Esophagus (tissue), 2 donors: Measurements from ENCODE around the gene HGF. TPM values are rescaled to one million over a fixed set of nuclear protein-coding genes. Genes with fewer than 3 reads are reported as not detected.

Experiments
- H3K27ac ChIP-seq, 2 donors: one replicate each; pipeline ENCODE4 v1.5.1; 2013; ENCODE audit warnings: low read depth in 2 of 2, mild to moderate bottlenecking in 2 of 2, inconsistent platforms in 1 of 2, low read length in 1 of 2, moderate library complexity in 1 of 2
- H3K27me3 ChIP-seq, 2 donors: one replicate each; pipeline ENCODE4 v1.6.1; 2013; ENCODE audit warnings: low read length in 2 of 2, control low read depth in 1 of 2, mild to moderate bottlenecking in 1 of 2; ENCODE audit not compliant: insufficient read depth in 2 of 2, control insufficient read depth in 1 of 2
- H3K36me3 ChIP-seq, 2 donors: one replicate each; pipeline ENCODE4 v1.6.1; 2013; ENCODE audit warnings: low read length in 1 of 2; ENCODE audit not compliant: control insufficient read depth in 2 of 2, insufficient read depth in 2 of 2
- H3K4me1 ChIP-seq, 2 donors: one replicate each; pipeline ENCODE4 v1.6.1; 2013; ENCODE audit warnings: low read length in 1 of 2; ENCODE audit not compliant: control insufficient read depth in 2 of 2, insufficient read depth in 2 of 2
- H3K4me3 ChIP-seq, 2 donors: one replicate each; pipeline ENCODE4 v1.5.1; 2013; ENCODE audit warnings: low read length in 2 of 2, mild to moderate bottlenecking in 2 of 2, low read depth in 1 of 2, moderate library complexity in 1 of 2
- H3K9me3 ChIP-seq, 2 donors: one replicate each; pipeline ENCODE4 v1.6.1; 2013; ENCODE audit warnings: mild to moderate bottlenecking in 2 of 2, low read depth in 1 of 2, low read length in 1 of 2, moderate library complexity in 1 of 2; ENCODE audit not compliant: control insufficient read depth in 2 of 2, insufficient read depth in 1 of 2
- whole genome bisulfite sequencing, 2 donors: extraction: QIAGEN DNeasy Blood & Tissue Kit; methylation state at CpG; one replicate each; pipeline ENCODE4 v1.1.7; 2013; 5-methylcytosine and 5-hydroxymethylcytosine counted together
- polyA plus RNA-seq, 2 donors: library from polyadenylated mRNA; stranded (reverse); fragments of 200-250 nt; gene quantifications; one replicate each; pipeline ENCODE4 v1.2.3, GENCODE V29; 2013
- donor health status: healthy with polysubstance abuse.
- donor health status: Bipolar disorder and iron deficiency.

HGF gene
- polyA plus RNA-seq, 2 donors = 0.12 to 0.47 TPM

DNA sequence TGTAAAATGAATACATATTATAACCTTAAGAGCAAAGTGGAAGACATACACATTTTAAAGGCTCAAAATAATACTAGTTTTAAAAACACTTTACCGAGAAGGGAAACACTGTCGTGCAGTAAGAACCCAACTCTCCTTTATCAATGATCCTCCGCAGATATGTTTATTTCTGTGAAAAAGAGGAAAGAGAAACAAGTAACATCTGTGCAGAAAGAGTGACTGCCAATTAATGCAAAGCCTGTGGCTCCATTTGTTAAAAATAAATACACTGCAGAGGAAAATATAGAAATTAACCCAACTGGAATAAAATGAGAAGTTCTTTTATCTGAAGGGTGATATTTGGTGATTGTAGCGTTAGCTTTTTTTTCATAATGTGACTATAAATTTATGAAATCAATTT lies 62.7 kb downstream of the HGF start:
- H3K27ac ChIP-seq = no peak overlapping the region
- H3K27me3 ChIP-seq = no peaks in the 10 kb centered on the region
- 85 to 91% methylated on average over 4 of the region's 4 CpGs for WGBS, 2 donors
- H3K4me3 ChIP-seq = no peak overlapping the region
- H3K36me3 ChIP-seq = no peaks in the 10 kb centered on the region
- no peaks in the 10 kb centered on the region for H3K4me1 ChIP-seq
- H3K9me3 ChIP-seq = no peaks in the 10 kb centered on the region

DNA sequence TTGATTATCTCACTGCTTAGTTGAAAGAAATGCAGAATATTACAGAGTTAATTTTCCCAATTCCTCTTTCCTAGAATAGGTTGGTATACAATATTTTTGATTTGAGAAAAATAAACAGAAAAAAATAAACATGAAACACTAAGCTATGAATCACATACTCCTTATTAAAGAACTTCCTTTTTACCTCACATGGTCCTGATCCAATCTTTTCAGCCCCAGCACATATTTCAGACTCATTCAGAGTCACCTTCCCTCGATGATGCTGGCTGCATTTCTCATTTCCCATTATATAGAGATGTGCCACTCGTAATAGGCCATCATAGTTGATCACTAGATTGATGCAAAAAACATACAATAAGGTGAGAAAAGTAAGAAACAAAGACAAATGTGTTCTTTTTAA lies 64.6 kb downstream of the HGF start:
- Histone ChIP-seq H3K4me3 (no peak overlapping the region), H3K4me1 (no peaks in the 10 kb centered on the region), H3K9me3 (no peaks in the 10 kb centered on the region), H3K27me3 (no peaks in the 10 kb centered on the region), H3K27ac (no peak overlapping the region), H3K36me3 (no peaks in the 10 kb centered on the region)
- WGBS, 2 donors = 63 to 71% methylated on average over 2 of the region's 2 CpGs

DNA sequence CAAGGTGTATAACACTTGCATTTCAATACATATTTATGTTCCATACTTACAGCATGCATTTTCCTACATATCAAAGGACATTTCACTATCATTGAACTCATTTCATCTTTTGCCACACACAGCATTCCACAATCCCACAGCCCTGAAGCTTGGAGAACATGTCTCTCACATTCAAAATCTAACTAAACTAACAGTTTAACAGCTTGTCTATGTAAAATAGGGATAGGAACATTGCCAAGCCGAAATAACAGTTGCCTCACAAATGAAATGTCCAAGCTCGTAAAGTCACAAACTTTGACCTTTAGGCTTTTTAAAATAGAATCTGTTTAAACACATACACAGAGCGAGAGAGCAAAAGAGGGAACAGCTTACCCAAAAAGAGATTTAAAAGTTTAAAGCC lies 65.3 kb downstream of the HGF start:
- H3K4me1 ChIP-seq = no peaks in the 10 kb centered on the region

DNA sequence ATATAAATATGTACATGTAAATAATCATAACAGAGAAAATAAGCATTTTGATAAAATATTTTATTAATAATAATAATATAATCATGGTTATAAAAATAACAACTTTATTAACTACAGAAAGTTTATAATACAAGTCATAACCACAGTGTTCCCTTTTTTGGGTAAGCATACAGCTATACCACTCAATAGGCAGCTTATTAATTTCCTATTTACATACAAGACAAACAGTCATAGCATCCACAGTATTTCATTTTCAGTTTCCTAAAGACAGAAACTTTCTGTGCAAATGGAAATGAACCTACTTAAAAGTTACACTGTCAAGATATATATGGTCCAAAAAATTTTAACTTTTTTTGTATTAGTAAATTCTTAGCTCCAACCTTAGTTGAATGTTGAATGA lies 70.9 kb downstream of the HGF start:
- Histone ChIP-seq H3K27ac (no peak overlapping the region), H3K4me3 (no peak overlapping the region), H3K4me1 (no peaks in the 10 kb centered on the region), H3K36me3 (no peaks in the 10 kb centered on the region), H3K9me3 (no peaks in the 10 kb centered on the region), H3K27me3 (no peaks in the 10 kb centered on the region)

More for the DNA sequence above, 65.3 kb downstream of the HGF start:
- 62 to 65% methylated on average over 3 of the region's 3 CpGs for WGBS, 2 donors
- Histone ChIP-seq H3K9me3 (no peaks in the 10 kb centered on the region), H3K4me3 (no peak overlapping the region), H3K36me3 (no peaks in the 10 kb centered on the region), H3K27me3 (no peaks in the 10 kb centered on the region), H3K27ac (no peak overlapping the region)

DNA sequence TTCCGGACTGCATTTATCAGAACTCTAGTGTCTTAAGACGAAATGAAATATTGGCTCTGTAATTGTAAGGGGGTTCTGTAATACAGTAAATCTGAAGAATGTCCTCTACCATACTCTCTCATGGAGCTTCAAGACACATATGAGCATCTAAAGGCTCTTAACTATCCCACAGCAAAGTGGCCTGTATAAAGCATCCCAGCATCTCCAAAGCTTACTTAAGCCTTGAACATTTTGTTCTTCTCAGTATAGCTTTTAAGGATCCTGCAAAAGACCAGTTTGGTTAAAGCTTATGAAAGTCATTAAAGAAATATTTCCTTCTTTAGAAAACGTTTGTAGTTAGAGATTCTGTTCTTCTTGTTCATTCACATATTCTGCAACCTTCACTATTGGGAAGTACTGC lies 75.1 kb downstream of the HGF start:
- H3K4me1 ChIP-seq = no peaks in the 10 kb centered on the region
- no peaks in the 10 kb centered on the region for H3K9me3 ChIP-seq
- 66% methylated on average over 3 of the region's 3 CpGs for WGBS, 2 donors
- no peaks in the 10 kb centered on the region for H3K27me3 ChIP-seq
- no peak overlapping the region for H3K4me3 ChIP-seq
- no peaks in the 10 kb centered on the region for H3K36me3 ChIP-seq
- H3K27ac ChIP-seq = no peak overlapping the region

DNA sequence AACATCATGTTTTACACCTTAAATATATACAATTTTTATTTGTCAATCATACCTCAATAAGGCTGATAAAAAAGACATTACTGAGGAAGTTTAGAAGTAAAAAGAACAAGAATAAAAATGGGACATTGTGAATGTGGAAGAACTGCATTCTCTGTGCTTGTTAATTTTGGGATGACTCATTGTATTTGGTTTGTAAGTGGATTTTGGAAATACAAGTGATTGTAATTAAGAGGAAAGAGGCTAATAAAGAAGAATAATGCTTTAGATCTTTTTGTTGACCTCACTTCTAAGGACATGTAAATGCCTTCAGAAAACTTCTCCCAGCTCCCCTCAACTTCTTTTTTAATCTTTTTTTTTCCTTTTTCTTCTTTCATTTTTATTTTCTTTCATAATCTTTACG lies 76.0 kb downstream of the HGF start:
- no peaks in the 10 kb centered on the region for H3K4me1 ChIP-seq
- H3K4me3 ChIP-seq = no peak overlapping the region
- no peaks in the 10 kb centered on the region for H3K27me3 ChIP-seq
- no peaks in the 10 kb centered on the region for H3K9me3 ChIP-seq
- WGBS, 2 donors = 67 to 73% methylated on average over 1 of the region's 1 CpG
- no peak overlapping the region for H3K27ac ChIP-seq
- H3K36me3 ChIP-seq = no peaks in the 10 kb centered on the region

DNA sequence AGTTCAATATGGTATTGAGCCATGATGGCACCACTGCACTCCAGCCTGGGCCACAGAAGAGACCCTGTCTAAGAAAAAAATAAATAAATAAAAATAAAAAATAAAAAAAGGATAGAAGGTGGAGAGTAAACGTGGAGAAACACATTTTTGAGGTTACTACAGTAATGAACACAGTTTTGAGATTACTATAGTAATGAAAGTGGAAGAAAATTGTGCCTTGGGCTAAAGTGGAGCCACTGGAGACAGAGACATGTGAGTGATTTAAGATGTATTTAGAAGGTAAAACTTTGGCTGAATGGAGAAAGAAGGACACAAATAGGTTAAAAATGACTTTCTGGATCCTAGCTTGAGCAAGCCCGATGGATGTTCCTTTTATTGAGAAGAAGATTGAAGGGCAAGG lies 76.8 kb downstream of the HGF start:
- no peaks in the 10 kb centered on the region for H3K27me3 ChIP-seq
- H3K9me3 ChIP-seq = no peaks in the 10 kb centered on the region
- H3K27ac ChIP-seq = no peak overlapping the region
- WGBS, 2 donors = 71 to 84% methylated on average over 2 of the region's 2 CpGs
- no peak overlapping the region for H3K4me3 ChIP-seq
- no peaks in the 10 kb centered on the region for H3K4me1 ChIP-seq
- H3K36me3 ChIP-seq = no peaks in the 10 kb centered on the region

DNA sequence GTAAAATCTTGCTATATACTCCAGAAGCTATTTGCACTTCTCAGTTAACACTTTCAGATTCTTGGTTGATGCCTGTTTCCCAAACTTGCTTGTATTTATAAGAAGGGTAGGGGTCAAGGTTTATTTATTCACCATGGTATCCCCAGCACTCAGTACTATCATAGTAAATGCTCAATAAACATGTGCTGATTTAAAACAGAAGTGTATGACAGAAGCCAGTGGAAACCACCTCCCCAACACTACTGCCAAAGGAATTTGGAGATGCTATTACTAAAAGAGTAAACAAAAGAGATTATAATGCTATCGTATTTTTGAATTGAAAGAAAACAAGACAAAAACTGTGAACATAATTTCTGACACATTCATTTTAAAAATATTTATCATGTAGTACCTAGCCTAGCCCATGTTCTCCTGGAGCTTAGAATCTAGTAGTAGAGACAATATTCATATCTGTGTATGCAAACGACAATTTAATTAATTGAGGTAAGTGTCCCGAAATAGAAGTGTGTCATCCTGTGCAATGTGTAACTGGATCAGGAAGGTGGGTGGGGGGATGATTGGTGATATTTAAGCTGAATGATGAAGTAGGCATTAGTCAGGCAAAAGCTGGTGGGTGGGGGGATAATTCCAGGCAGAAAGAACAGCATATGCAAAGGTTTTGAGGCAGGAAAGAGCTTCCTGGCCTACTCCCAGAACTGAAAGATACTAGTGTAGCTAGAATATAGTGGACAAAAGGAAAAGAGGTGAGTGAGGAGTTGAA lies 77.5 kb downstream of the HGF start:
- H3K9me3 ChIP-seq = no peaks in the 10 kb centered on the region
- WGBS, 2 donors = 77 to 80% methylated on average over 3 of the region's 3 CpGs
- no peak overlapping the region for H3K27ac ChIP-seq
- no peaks in the 10 kb centered on the region for H3K4me1 ChIP-seq
- H3K27me3 ChIP-seq = no peaks in the 10 kb centered on the region
- H3K4me3 ChIP-seq = no peak overlapping the region
- no peaks in the 10 kb centered on the region for H3K36me3 ChIP-seq

DNA sequence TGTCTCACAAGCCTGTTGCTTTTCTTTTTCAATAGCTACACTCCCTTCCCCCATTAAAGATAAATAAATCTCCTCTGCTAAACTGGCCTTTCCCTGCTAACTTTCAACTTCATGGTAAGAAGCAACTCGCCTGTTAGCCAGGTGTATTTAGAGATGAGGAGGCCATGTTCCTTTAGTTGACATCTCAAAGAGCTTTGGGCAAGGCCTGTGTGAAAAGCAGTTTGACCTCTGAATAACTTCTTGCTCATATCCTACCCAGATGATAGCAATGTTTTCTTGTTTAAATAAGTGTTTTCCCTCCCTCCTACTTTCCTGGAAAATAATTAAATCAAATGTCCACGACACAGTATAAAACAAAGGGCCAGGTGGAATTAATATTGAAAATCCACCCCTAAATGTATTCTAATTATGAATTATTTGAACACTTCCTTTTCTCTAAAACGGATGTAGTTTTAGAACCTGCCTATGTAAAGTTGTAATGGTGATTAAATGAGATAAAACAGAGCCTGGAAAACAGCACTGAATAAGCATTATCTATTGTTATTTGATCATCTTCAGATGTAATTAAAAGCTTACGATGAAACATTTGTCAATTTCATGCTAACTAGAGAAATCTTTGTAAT lies 78.5 kb downstream of the HGF start:
- Histone ChIP-seq H3K27me3 (no peaks in the 10 kb centered on the region), H3K36me3 (no peaks in the 10 kb centered on the region), H3K4me1 (no peaks in the 10 kb centered on the region), H3K4me3 (no peak overlapping the region), H3K9me3 (no peaks in the 10 kb centered on the region), H3K27ac (no peak overlapping the region)
- 75 to 79% methylated on average over 4 of the region's 4 CpGs for WGBS, 2 donors

DNA sequence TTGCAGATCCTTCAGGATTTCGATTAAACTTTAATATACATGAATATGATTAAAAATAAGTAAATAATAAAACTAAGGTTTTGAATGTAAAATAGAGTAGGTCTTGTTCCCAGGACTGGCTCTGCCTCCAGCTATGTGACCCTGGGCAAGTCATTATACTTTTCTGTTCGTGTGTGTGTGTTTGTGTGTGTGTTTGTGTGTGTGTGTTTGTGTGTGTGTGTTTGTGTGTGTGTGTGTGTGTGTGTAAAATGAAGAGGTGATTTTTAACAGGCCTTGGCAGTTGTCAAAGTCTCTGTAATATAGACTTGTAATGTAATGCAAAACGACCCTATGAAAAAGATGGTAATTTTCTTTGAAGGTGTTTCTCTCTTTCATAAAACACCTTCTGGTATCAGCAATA lies 79.2 kb downstream of the HGF start:
- Histone ChIP-seq H3K4me3 (no peak overlapping the region), H3K27me3 (no peaks in the 10 kb centered on the region), H3K27ac (no peak overlapping the region), H3K4me1 (no peaks in the 10 kb centered on the region), H3K9me3 (no peaks in the 10 kb centered on the region), H3K36me3 (no peaks in the 10 kb centered on the region)
- WGBS, 2 donors = 70 to 77% methylated on average over 3 of the region's 3 CpGs
